Measurements from ENCODE around the gene BEND5. TPM values are rescaled to one million over a fixed set of nuclear protein-coding genes. Genes with fewer than 3 reads are reported as not detected.

Gene BEND5
- total RNA-seq, 1 donor from 2014 or later: 1.7 TPM

DNA sequence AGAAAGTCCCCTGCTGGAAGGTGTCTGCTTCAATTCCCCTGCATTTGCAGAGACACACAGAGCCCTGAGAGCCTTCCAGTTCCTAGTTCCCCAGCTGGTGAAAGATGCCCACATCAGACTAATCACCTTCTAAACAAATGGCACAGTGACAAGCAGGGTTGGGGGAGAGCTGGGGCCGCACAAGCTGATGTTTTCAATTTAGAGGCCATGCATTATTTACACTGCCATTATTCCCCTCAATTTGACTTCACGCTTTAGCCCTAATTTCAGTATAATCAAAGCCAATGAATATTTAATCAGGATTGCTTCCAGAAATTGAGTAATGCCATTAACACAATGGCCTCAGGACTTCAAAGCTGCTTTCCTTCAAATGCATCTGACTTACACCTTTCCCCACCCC lies 81.5 kb downstream of the BEND5 start:
- H3K27me3 Mint-ChIP-seq (ENCODE audit: unreplicated experiment): peaks cover 3% of the 10 kb centered on the region
- no peak for DNase-seq (ENCODE audit: extremely low spot score, unreplicated experiment)

DNA sequence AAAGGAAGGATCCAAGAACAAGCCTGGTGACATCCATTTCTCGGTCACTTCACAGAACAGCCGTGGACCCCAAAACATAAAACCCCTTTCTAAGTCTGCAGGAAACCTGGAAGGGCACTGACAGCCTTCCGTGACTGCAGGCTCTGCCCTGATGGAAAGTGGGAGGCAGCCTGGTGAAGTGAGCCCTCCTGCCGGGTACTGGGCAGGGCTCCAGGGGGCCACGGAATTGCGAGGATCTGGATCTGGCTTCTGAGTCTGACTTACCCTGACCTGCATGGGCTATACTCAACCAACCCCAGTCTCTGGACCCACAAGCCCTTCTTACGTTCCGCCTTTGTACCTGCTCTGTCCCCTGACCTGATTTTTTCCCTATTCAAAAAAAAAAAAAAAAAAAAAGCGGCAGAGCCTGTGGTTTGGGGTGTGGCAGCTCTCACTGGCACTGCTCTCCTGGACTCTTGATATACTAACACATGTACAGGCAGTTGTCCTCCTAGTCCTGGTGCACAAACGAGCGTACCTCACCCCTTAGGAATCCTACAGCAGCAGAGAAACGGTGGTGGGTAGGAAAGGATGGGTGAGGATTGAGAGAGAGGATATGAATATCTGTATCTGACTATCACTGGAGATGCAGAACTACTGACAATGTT lies 82.9 kb downstream of the BEND5 start:
- no peak for DNase-seq (ENCODE audit: extremely low spot score, unreplicated experiment)
- TF ChIP-seq, protein P1, sequence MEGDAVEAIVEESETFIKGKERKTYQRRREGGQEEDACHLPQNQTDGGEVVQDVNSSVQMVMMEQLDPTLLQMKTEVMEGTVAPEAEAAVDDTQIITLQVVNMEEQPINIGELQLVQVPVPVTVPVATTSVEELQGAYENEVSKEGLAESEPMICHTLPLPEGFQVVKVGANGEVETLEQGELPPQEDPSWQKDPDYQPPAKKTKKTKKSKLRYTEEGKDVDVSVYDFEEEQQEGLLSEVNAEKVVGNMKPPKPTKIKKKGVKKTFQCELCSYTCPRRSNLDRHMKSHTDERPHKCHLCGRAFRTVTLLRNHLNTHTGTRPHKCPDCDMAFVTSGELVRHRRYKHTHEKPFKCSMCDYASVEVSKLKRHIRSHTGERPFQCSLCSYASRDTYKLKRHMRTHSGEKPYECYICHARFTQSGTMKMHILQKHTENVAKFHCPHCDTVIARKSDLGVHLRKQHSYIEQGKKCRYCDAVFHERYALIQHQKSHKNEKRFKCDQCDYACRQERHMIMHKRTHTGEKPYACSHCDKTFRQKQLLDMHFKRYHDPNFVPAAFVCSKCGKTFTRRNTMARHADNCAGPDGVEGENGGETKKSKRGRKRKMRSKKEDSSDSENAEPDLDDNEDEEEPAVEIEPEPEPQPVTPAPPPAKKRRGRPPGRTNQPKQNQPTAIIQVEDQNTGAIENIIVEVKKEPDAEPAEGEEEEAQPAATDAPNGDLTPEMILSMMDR (IDR thresholded peaks at IDR 0.05): no peak
- no peaks in the 10 kb centered on the region for H3K4me1 Mint-ChIP-seq (ENCODE audit: unreplicated experiment)
- no peaks in the 10 kb centered on the region for H3K36me3 Mint-ChIP-seq (ENCODE audit: unreplicated experiment)
- peaks cover 3% of the 10 kb centered on the region for H3K27me3 Mint-ChIP-seq (ENCODE audit: unreplicated experiment)
- H3K27ac Mint-ChIP-seq (ENCODE audit: unreplicated experiment): no peak overlapping the region
- H3K9me3 Mint-ChIP-seq (ENCODE audit: unreplicated experiment): no peaks in the 10 kb centered on the region
- H3K4me3 Mint-ChIP-seq (ENCODE audit: unreplicated experiment): no peak overlapping the region

More for the DNA sequence above, 81.5 kb downstream of the BEND5 start:
- Mint-ChIP-seq H3K4me3 (ENCODE audit: unreplicated experiment) (no peak overlapping the region), H3K4me1 (ENCODE audit: unreplicated experiment) (no peaks in the 10 kb centered on the region), H3K36me3 (ENCODE audit: unreplicated experiment) (no peaks in the 10 kb centered on the region), H3K9me3 (ENCODE audit: unreplicated experiment) (no peaks in the 10 kb centered on the region), H3K27ac (ENCODE audit: unreplicated experiment) (no peak overlapping the region)
- TF ChIP-seq, protein P1 (IDR thresholded peaks at IDR 0.05): no peak

DNA sequence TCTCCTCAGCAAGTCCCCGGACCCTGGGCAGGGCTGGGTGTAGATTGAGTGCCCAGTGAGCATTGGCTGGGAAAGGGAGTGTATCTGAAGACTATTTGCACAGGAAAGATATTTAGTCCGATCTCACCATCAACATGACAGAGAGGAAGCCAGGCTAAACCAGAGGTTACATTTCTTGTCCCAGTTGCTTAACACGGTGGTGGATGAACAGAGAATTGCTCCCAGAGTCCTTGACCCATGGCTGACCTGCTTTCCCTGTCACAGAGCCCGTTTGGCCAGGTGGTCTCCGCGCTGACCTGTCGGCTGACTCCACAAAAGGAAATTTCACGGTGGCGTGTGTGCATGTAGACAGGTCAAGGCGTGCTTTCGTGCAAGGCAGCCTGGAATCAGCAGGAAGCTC lies 83.5 kb downstream of the BEND5 start:
- no peaks in the 10 kb centered on the region for H3K36me3 Mint-ChIP-seq (ENCODE audit: unreplicated experiment)
- TF ChIP-seq, protein P1 (IDR thresholded peaks at IDR 0.05): no peak
- H3K4me3 Mint-ChIP-seq (ENCODE audit: unreplicated experiment): no peak overlapping the region
- H3K9me3 Mint-ChIP-seq (ENCODE audit: unreplicated experiment): no peaks in the 10 kb centered on the region
- DNase-seq (ENCODE audit: extremely low spot score, unreplicated experiment): no peak
- peaks cover 3% of the 10 kb centered on the region for H3K27me3 Mint-ChIP-seq (ENCODE audit: unreplicated experiment)
- no peak overlapping the region for H3K27ac Mint-ChIP-seq (ENCODE audit: unreplicated experiment)
- no peaks in the 10 kb centered on the region for H3K4me1 Mint-ChIP-seq (ENCODE audit: unreplicated experiment)

DNA sequence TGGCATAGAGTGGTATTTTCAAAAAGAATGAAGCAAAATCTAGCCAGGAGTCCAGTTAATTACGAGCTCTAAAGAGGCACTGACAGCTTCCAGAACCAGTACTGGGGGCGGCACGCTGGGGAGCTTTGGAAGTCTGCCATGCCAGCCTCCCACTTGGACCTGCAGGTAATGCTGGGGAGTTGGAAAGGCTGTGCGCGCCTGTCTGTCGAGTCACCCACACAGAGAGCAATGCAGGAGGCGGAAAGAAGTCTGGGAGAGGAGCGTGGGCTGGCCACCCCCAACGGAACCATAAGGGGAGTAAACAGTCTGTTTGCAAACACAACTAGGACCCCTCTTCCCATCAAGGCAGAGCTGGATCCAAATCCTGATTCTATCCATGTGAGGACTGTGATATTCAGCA lies 84.5 kb downstream of the BEND5 start:
- Mint-ChIP-seq H3K4me1 (ENCODE audit: unreplicated experiment) (peaks cover 4% of the 10 kb centered on the region), H3K27ac (ENCODE audit: unreplicated experiment) (no peak overlapping the region), H3K36me3 (ENCODE audit: unreplicated experiment) (no peaks in the 10 kb centered on the region), H3K4me3 (ENCODE audit: unreplicated experiment) (no peak overlapping the region), H3K27me3 (ENCODE audit: unreplicated experiment) (peaks cover 3% of the 10 kb centered on the region), H3K9me3 (ENCODE audit: unreplicated experiment) (no peaks in the 10 kb centered on the region)
- TF ChIP-seq, protein P1 (IDR thresholded peaks at IDR 0.05): no peak
- DNase-seq (ENCODE audit: extremely low spot score, unreplicated experiment): no peak

DNA sequence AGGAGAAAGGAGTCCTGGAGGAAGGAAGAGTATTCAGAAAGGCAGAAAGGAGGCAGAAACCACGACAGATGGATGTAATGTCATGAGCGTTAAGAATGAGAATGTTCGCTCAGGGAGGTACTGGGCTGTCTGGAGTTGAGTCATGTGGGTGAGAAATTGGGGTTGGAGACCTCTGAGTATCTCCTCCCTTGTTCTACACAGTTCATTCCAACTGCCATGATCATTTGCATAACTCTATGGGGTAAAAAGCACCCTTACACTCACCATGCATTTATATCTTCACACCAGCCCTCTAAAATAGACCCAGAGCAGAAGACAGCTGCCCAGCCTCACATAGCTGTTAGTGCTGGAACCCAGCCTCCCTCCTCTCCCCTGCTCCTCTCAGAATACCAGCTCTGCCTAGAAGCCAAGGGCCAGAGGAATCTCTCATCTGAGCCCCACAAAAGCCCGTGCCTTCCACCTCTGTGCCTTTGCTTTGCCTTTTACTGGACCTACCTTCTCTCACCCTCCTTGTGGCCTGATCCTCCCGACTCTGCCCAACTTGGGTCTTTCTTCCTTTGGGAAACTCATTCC lies 85.2 kb downstream of the BEND5 start:
- Mint-ChIP-seq H3K4me3 (ENCODE audit: unreplicated experiment) (no peak overlapping the region), H3K27ac (ENCODE audit: unreplicated experiment) (no peak overlapping the region), H3K4me1 (ENCODE audit: unreplicated experiment) (peaks cover 4% of the 10 kb centered on the region), H3K36me3 (ENCODE audit: unreplicated experiment) (no peaks in the 10 kb centered on the region), H3K27me3 (ENCODE audit: unreplicated experiment) (peaks cover 3% of the 10 kb centered on the region), H3K9me3 (ENCODE audit: unreplicated experiment) (no peaks in the 10 kb centered on the region)
- DNase-seq (ENCODE audit: extremely low spot score, unreplicated experiment): no peak
- TF ChIP-seq, protein P1 (IDR thresholded peaks at IDR 0.05): no peak
